GM13976 (cell line): Measurements from ENCODE around the gene ZFHX3.

Experiments
- DNase-seq: peaks from one replicate; pipeline ENCODE4 v3.0.0; 2012; ENCODE audit warnings: low spot score
- in situ Hi-C: fragments of 300-500 bp; cut with MboI; formaldehyde crosslinking; loops from one replicate; pipeline ENCODE4 v1.12.0; 2022; ENCODE audit warnings: low sequenced_read_pairs, mixed read lengths, inconsistent platforms; ENCODE audit not compliant: unreplicated experiment
- TF ChIP-seq, protein P1 (sequence below): IDR thresholded peaks from 2 replicates; pipeline ENCODE4 v1.5.1; 2012; ENCODE audit warnings: borderline replicate concordance, mild to moderate bottlenecking; ENCODE audit not compliant: insufficient read depth; ENCODE audit errors: extremely low read depth, missing control alignments, control extremely low read depth

ZFHX3 gene

DNA sequence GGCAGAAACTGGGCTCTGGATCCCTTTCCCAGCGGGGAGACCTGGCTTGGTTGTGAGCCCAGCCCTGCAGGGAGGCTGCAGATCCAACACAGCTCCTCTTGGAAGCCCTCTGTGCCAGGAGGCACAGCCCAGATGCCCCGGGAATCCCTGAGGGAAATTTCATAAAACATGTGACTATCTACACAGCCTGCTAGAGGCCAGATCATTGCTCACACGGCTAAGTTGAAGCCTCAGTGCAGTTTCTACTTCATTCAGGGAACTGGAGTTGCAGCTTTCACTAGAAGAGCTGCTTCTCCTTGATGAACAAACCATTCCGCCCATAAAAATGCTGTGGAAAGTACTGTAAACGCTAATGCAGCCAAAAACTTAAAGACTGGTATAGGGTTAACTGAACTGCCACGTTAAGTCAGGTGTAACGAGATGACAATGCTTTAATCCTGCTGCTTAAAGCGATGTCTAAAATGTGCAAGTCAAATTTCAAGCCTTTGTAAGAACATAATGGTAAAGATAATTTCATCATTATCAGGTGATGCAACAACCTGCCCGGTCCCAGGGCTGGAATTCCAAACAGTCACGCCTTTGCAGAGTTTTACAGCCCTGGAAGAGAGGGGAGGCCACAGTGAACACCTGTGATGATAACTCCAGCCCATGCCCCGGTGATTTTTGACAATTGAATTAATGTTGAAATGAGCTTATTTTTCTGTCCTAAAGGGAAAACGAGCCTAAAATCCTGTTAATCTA is 172.5 kb downstream of the ZFHX3 start:
- DNase-seq, result no peak
- TF ChIP-seq, protein P1, sequence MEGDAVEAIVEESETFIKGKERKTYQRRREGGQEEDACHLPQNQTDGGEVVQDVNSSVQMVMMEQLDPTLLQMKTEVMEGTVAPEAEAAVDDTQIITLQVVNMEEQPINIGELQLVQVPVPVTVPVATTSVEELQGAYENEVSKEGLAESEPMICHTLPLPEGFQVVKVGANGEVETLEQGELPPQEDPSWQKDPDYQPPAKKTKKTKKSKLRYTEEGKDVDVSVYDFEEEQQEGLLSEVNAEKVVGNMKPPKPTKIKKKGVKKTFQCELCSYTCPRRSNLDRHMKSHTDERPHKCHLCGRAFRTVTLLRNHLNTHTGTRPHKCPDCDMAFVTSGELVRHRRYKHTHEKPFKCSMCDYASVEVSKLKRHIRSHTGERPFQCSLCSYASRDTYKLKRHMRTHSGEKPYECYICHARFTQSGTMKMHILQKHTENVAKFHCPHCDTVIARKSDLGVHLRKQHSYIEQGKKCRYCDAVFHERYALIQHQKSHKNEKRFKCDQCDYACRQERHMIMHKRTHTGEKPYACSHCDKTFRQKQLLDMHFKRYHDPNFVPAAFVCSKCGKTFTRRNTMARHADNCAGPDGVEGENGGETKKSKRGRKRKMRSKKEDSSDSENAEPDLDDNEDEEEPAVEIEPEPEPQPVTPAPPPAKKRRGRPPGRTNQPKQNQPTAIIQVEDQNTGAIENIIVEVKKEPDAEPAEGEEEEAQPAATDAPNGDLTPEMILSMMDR, result no peak
- in situ Hi-C loops, result no loop called here

DNA sequence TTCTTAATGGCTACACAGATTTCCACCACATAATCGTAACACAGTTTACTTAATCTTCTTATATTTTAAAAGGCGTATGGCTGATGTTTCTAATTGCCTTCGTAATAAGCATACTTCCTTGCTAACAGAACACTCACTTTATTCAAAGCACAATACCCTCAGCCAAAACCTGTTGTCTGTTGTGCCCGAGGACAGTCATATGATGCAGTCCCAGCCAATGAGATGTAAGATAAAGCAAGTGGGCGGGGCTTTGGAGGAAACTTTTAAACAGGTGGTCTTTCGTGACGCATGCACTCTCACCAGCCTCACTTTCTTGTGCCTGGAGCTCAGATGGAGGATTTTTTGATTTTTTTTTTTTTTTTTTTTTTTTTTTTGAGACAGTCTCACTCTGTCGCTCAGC is 174.1 kb downstream of the ZFHX3 start:
- TF ChIP-seq, protein P1, result no peak
- in situ Hi-C loops, result no loop called here
- DNase-seq, result no peak

DNA sequence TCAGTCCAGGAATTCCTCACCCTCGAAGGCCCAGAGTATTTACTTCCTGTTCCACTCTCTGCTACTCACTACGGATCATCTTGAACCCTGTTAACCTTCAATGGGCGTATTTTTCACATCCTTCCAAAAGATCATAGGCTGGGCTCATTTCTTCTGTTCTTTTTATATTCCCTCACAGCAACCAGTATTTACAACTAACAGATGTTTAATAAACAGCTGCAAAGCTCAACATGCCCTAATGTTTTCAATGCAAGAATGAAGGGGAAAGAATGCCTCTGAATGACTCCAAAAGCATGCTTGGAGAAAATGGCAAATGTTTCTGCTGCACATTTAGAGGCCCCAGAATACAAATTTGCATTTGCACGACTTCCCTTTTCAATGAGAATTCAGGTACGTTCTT is 174.9 kb downstream of the ZFHX3 start:
- TF ChIP-seq, protein P1, result no peak
- in situ Hi-C loops, result no loop called here
- DNase-seq, result no peak

DNA sequence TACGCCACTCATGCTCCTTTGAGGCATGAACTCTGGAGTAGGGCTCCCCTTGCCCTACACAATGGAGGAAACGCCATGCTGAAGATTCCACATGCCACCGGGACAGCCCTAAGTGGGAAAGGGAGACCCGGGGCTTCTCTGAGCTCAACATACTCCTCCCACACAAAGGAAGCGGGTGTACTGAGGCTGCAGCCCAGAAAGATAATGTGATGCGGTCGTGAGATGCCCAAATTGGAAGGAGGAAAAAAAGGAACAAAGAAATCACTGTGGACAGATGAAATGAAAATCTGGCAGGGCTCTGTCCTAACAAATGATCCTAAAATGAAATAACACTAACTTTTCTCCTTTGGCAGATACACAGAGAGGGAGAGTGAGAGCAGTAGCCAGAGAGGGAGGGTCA is 182.1 kb downstream of the ZFHX3 start:
- in situ Hi-C loops, result no loop called here
- no peak for DNase-seq
- TF ChIP-seq, protein P1, result no peak

DNA sequence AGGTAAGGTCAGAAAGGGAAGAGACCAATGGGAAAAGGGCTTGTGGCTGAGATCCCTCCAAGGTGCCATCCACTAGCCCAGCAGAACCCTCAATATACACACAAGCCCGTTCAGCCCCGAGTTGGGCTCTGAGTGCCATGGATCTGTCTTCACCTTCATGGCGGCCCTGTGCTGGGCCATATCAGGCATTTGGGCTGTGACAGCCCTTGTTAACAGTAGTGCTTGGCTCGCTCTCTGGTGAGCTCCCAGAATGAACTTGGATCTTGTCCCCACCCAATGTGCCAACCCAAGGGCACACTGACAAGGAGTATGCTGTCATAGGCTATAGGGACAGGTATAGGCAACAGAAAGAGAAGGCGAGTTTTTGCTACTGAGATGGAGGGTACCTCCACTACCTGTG is 182.7 kb downstream of the ZFHX3 start:
- TF ChIP-seq, protein P1, result no peak
- in situ Hi-C loops, result no loop called here
- no peak for DNase-seq

DNA sequence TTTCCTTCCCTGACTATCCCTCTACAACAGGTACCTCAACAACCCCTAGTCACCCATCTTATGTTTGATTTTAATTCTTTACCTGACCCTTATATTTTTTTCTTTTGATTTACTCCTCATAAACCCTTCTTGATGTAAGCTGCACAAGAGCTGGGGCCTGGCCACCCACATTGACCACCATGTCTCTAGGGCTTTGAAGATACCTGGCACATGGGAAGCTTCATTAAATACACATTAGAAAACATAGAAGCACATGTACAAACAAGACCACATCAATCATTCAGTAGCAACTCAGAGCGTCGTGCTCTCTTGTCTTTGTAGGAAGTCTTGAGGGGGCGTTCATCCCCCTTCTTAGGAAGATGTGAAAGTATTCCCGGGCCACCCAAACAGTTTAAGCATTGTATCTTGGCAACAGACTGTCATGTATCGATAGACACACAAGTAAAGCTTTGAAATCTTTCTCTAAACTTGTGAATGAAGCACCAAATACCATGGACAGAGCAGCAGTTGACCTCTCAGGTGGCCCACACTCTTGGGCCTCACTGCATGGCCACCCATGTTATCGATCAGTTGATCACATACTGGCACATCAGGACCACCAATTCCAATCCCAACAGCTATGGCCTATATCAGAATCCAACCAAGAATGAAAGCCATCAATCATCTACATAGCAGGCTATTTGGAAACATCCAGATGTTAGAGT is 183.6 kb downstream of the ZFHX3 start:
- DNase-seq, result no peak
- TF ChIP-seq, protein P1, result no peak
- in situ Hi-C loops, result no loop called here
